Panc1 (cell line): ENCODE data around the gene METTL24. TPM values are rescaled to one million over a fixed set of nuclear protein-coding genes. Genes with fewer than 3 reads are reported as not detected.

Experiments
- ATAC-seq: fragments of 200-7000 bp; cut with Tn5 transposase; 2 replicates; pipeline ENCODE4 v1.9.1; 2020; ENCODE audit warnings: mild to moderate bottlenecking, moderate library complexity
- BruUV-seq: library from RNA; stranded (reverse); fragments of 400-500 nt; replicated peaks from 2 replicates; lab custom pipeline; 2021; lab: Mats Ljungman, UMichigan
- CTCF ChIA-PET: fragments of 300-600 bp; sonication (Branson Sonifier 250); formaldehyde crosslinking; loops from one replicate; lab custom pipeline; 2022; ENCODE audit warnings: antibody characterized with exemption; lab: Charles Lee
- POLR2A ChIA-PET: fragments of 300-600 bp; sonication (Branson Sonifier 250); formaldehyde crosslinking; loops from one replicate; lab custom pipeline; 2022; ENCODE audit warnings: antibody characterized with exemption; lab: Charles Lee
- DNase-seq: peaks from one replicate; pipeline ENCODE4 v3.0.0-alpha.2; 2010; ENCODE audit warnings: low read depth, low spot score
- H3K27ac ChIP-seq: 2 replicates; pipeline ENCODE4 v1.5.1; 2011; ENCODE audit warnings: mild to moderate bottlenecking, low read length, inconsistent platforms
- H3K27me3 ChIP-seq: fragments of 200-500 bp; sonication (Bioruptor generic); 2 replicates; pipeline ENCODE4 v1.6.0; 2014; ENCODE audit warnings: low read length, inconsistent platforms; ENCODE audit not compliant: control insufficient read depth, insufficient read depth
- H3K36me3 ChIP-seq: fragments of 200-500 bp; sonication (Bioruptor generic); 2 replicates; pipeline ENCODE4 v1.5.1; 2014; ENCODE audit warnings: inconsistent platforms, mild to moderate bottlenecking, low read length, moderate library complexity; ENCODE audit not compliant: control insufficient read depth, insufficient read depth
- H3K4me1 ChIP-seq: 2 replicates; pipeline ENCODE4 v1.5.1; 2011; ENCODE audit warnings: inconsistent platforms, mild to moderate bottlenecking, low read length, moderate library complexity; ENCODE audit not compliant: control insufficient read depth, insufficient read depth
- H3K4me3 ChIP-seq, 2 experiments: 2 replicates each; pipeline ENCODE4 v1.5.1; 2011 to 2012; ENCODE audit warnings: low read depth in 2 of 2, low read length in 2 of 2, mild to moderate bottlenecking in 2 of 2, inconsistent platforms in 1 of 2, moderate library complexity in 1 of 2
- H3K9me3 ChIP-seq: fragments of 200-500 bp; sonication (Bioruptor generic); 2 replicates; pipeline ENCODE4 v1.5.1; 2014; ENCODE audit warnings: low read depth, mild to moderate bottlenecking, inconsistent platforms, low read length, moderate library complexity; ENCODE audit not compliant: control insufficient read depth, insufficient read depth
- POLR2AphosphoS5 ChIP-seq: IDR thresholded peaks from 2 replicates; pipeline ENCODE4 v1.6.1; 2012; ENCODE audit warnings: mild to moderate bottlenecking, low read depth, low read length, moderate library complexity
- REST ChIP-seq, 2 experiments: IDR thresholded peaks; 2 replicates each; pipeline ENCODE4 v1.6.1; 2011 to 2012; ENCODE audit warnings: low read depth in 2 of 2, control low read depth in 1 of 2, low read length in 1 of 2, mild to moderate bottlenecking in 1 of 2, moderate library complexity in 1 of 2; ENCODE audit not compliant: insufficient read depth in 1 of 2
- SIN3A ChIP-seq: IDR thresholded peaks from 2 replicates; pipeline ENCODE4 v1.6.1; 2012; ENCODE audit warnings: low read depth, mild to moderate bottlenecking, low read length, moderate library complexity, borderline replicate concordance; ENCODE audit not compliant: insufficient read depth
- TCF7L2 ChIP-seq: IDR thresholded peaks from 2 replicates; pipeline ENCODE4 v1.6.1; 2011; ENCODE audit warnings: mild to moderate bottlenecking, low read depth, low read length, inconsistent platforms
- in situ Hi-C: cut with HindIII; loops from 2 replicates; pipeline ENCODE4 v1.10.0; 2016; ENCODE audit warnings: low sequenced_read_pairs, low pct_unique_long_range_greater_than_20kb
- intact Hi-C: fragments of 100-400 bp; cut with micrococcal nuclease; formaldehyde crosslinking; loops from one replicate; pipeline ENCODE4 v1.10.0; 2022; ENCODE audit not compliant: unreplicated experiment
- total RNA-seq: library from RNA; stranded (reverse); gene quantifications from one replicate; pipeline ENCODE4 v1.2.1, GENCODE V29; 2021; ENCODE audit not compliant: unreplicated experiment
- TF ChIP-seq, protein P1 (sequence below): fragments of 450-650 bp; IDR thresholded peaks from 2 replicates; pipeline ENCODE4 v1.5.1; 2017; ENCODE audit warnings: mild to moderate bottlenecking

Gene METTL24
- total RNA-seq, 1 experiment from 2014 or later, result not detected

DNA sequence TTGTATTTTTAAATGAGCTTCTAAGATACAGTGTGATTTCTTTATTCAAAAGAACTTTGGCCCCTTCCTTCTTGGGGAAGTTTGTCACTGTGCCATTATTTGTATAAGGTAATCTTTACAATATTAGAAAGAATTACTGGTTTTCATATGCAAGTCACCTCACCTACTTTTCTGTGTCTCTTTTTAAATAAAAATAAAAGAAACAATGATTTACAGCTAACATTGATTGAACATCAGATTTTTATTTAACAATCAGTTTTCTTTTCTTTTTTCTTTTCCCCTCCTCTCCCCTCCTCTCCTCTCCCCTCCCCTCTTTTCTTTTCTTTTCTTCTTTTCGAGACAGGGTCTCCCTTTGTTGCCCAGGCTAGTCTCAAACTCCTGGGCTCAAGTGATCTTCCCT lies 131.9 kb downstream of the METTL24 start:
- TF ChIP-seq REST (IDR thresholded peaks at IDR 0.05; ENCODE audit: insufficient read depth in 1 of 2, low read depth in 2 of 2, low read length in 1 of 2) (no peak), SIN3A (no peak), TCF7L2 (no peak), POLR2AphosphoS5 (no peak)
- TF ChIP-seq, protein P1, sequence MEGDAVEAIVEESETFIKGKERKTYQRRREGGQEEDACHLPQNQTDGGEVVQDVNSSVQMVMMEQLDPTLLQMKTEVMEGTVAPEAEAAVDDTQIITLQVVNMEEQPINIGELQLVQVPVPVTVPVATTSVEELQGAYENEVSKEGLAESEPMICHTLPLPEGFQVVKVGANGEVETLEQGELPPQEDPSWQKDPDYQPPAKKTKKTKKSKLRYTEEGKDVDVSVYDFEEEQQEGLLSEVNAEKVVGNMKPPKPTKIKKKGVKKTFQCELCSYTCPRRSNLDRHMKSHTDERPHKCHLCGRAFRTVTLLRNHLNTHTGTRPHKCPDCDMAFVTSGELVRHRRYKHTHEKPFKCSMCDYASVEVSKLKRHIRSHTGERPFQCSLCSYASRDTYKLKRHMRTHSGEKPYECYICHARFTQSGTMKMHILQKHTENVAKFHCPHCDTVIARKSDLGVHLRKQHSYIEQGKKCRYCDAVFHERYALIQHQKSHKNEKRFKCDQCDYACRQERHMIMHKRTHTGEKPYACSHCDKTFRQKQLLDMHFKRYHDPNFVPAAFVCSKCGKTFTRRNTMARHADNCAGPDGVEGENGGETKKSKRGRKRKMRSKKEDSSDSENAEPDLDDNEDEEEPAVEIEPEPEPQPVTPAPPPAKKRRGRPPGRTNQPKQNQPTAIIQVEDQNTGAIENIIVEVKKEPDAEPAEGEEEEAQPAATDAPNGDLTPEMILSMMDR, result no peak
- no peak for ATAC-seq
- BruUV-seq, result no TSS peak

GRCh38 chr6:110221738-110222137 lies 136.4 kb downstream of the METTL24 start:
- TF ChIP-seq TCF7L2 (no peak), SIN3A (no peak), REST (IDR thresholded peaks at IDR 0.05; ENCODE audit: insufficient read depth in 1 of 2, low read depth in 2 of 2, low read length in 1 of 2) (no peak), POLR2AphosphoS5 (no peak)
- TF ChIP-seq, protein P1, result no peak
- POLR2A ChIA-PET, result no interaction called here

More for the DNA sequence above, 131.9 kb downstream of the METTL24 start:
- peaks cover 11% of the 10 kb centered on the region for H3K36me3 ChIP-seq
- no peak overlapping the region for H3K27ac ChIP-seq
- no peak for DNase-seq
- CTCF ChIA-PET, result no interaction called here
- in situ Hi-C loops, result no loop called here
- POLR2A ChIA-PET, result interaction anchor here (0.6 kb wide), 1 partner anchor 194 kb away, joined by 3 read pairs; no protein-coding TSS in a partner anchor
- H3K27me3 ChIP-seq, result no peaks in the 10 kb centered on the region
- H3K4me1 ChIP-seq, result no peaks in the 10 kb centered on the region
- intact Hi-C loops, result no loop called here
- H3K9me3 ChIP-seq, result no peaks in the 10 kb centered on the region
- H3K4me3 ChIP-seq, result no peak overlapping the region

More at GRCh38 chr6:110221738-110222137, 136.4 kb downstream of the METTL24 start:
- BruUV-seq, result no TSS peak
- DNase-seq (no peak), ATAC-seq (no peak)
- CTCF ChIA-PET, result no interaction called here
- Histone ChIP-seq H3K4me1 (no peaks in the 10 kb centered on the region), H3K4me3 (no peak overlapping the region), H3K27ac (no peak overlapping the region), H3K36me3 (peaks cover 19% of the 10 kb centered on the region; the same call in 1 of the 2 replicates), H3K9me3 (no peaks in the 10 kb centered on the region), H3K27me3 (no peaks in the 10 kb centered on the region)
- in situ Hi-C loops, result no loop called here
- intact Hi-C loops, result no loop called here
